Ecto neural progenitor cell (in vitro differentiated cells): ENCODE data around the gene CSTA.

Experiments
- DNase-seq: peaks from one replicate; pipeline ENCODE4 v3.0.0-alpha.2; 2018; ENCODE audit warnings: low spot score

CSTA gene, protein sequence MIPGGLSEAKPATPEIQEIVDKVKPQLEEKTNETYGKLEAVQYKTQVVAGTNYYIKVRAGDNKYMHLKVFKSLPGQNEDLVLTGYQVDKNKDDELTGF

DNA sequence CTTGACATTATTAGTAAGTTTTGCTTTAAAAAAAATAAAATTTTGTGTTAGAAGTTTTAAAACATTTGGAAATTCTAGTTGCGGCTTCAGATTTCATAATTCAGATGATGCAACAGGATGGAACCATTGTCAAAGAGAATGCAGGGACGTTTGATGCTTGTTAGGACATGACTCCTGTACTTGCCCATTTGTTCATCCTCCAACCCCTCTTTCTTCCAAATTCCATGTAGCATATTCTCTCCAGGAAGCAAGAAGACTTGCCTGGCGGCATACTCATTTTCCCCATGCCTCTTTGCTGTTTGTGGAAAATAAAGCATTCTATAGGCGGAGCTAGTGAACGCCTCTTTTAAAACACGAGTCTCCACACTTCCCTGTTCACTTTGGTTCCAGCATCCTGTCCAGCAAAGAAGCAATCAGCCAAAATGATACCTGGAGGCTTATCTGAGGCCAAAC is at the start of gene CSTA:
CSTA (plus strand) TSS at position 378 of the 453 bp plus-strand sequence; CDS start at position 423, 45 bp downstream.
- no peak for DNase-seq

DNA sequence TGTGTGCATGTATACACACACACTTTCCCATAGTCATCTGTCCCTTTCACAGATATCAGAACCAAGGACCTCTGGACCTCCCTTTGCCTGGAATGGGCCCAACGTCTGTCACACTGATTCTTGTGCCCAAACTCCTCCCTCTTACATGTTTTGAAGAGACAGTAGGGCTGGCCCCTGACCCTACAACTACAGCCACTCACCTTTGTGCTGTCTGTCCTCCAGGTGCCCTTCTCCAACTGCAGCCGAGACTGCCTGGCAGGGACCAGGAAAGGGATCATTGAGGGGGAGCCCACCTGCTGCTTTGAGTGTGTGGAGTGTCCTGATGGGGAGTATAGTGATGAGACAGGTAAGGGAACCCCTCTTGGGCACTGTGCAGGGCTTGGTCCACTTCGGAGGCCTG is 43.2 kb upstream of the CSTA start:
- no peak for DNase-seq

- DNase-seq, result no peak
These were observed 41.1 kb upstream of the CSTA start for GRCh38 chr3:122283796-122284445.

GRCh38 chr3:122284486-122284885 is 40.6 kb upstream of the CSTA start:
- DNase-seq, result no peak

GRCh38 chr3:122294359-122294758 is 30.7 kb upstream of the CSTA start:
- DNase-seq, result no peak

DNA sequence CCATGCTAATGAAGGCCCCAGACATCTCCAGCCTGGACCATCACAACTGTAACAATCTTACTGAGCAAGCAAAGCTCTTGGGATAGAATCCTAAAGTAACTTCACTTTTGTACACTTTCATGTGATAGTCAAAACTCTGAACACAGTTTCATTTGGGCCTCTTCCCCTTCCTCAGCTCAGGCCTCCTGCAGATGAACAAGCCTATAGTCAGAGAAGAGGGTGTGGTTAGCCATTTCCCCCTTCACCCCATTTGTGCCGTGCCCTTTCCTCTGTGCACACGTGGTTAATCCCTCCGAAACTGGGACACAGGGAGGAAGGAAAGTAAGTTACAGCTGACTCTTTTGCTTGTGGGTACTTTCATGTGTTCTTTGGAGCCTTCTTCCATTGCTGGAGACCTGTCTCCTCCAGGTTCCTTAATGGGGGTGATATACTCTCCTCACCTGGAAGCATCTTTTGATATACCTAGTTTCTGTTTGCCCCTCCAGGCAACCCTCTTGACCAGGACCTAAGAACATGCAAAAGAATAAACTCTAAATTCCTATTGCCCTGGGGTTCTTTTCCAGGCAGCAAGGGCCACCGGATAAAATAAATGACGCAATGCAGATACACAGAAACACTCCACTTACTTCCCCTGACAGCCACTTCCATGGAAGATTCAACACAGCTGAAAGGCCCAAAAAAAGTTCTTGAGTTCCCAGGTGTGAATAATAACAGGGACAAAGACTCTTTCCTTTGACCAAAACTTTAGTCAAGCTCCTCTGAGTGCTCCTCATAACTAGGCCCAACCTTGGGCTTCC is 29.6 kb upstream of the CSTA start:
- DNase-seq, result no peak

DNA sequence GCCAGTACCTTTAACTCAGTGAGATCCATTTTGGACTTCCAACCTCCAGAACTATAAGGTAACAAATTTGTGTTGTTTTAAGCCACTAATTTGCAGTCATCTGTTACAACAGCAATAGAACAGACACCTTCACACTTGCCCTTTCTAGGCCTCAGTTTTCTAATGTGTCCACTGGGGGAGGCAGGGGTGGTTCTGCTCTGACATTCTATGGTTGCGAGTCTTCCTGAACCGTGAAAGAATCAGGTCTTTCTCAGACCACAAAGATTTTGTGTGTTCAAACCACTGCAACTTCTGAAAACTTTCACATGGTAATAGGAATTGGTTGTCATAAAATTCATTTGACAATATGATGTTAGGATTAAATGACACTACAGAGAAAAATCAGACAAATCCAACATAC is 26.8 kb upstream of the CSTA start:
- no peak for DNase-seq

DNA sequence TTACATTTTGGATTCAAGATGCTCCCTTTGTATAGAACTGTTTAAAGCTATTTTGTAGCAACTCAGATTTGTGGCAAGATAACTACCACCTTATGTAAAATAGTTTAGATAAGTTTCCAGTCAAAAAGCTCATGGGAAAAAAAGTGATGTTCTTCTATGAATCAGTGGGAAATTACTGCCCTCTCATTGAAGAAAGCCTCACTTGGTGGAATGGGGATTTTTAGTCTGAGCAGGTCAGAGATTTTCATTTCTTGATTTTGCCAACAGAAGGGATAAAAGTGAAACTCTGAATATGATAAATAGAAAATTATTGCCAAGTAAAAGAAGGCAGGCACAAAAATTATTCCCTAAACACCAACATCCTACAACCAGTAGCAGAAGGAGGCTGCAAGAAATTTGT is 25.8 kb upstream of the CSTA start:
- no peak for DNase-seq

GRCh38 chr3:122299872-122300460 is 25.1 kb upstream of the CSTA start:
- DNase-seq, result no peak

GRCh38 chr3:122301063-122301462 is 24.0 kb upstream of the CSTA start:
- no peak for DNase-seq

DNA sequence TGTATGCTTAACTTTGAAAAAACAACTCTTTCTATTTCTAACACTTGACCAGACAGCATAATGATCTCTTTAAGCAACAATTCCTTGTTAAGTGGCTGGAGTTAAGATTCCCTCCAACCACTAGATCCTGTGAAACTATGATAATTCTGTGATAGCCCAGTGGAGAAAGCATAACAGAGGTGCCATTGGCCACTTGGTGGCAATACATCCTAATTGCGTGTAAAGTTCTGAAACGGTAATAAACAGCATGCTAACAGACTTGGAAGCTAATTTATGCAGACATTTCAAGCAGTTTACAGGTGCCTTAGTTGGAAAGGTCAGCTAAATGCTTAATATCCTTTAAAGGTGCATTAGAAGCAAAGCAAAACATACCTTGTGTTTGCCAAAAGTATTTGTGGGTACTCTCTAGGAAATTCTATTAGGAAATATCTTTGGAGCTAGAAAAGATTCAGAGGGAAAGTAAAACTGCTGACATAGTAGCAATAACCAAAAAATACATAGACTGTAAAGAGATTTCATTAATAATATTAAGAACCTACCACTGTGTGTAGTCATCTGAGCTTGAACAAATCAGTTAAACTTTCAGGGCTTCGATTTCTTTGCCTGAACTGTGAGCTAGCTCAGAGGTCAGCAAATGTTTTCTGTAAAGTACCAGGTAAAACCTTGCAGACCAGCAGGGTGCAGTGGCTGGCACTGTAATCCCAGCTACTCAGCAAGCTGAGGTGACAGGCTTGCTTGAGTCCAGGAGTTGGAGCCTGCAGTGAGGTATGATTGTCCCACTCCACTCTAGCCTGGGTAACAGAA is 19.0 kb upstream of the CSTA start:
- DNase-seq, result no peak

GRCh38 chr3:122306622-122306953 is 18.5 kb upstream of the CSTA start:
- DNase-seq, result no peak

- DNase-seq, result no peak
These were observed 17.9 kb upstream of the CSTA start for GRCh38 chr3:122307094-122307687.

- DNase-seq, result no peak
These were observed 17.1 kb upstream of the CSTA start for GRCh38 chr3:122307976-122308375.

DNA sequence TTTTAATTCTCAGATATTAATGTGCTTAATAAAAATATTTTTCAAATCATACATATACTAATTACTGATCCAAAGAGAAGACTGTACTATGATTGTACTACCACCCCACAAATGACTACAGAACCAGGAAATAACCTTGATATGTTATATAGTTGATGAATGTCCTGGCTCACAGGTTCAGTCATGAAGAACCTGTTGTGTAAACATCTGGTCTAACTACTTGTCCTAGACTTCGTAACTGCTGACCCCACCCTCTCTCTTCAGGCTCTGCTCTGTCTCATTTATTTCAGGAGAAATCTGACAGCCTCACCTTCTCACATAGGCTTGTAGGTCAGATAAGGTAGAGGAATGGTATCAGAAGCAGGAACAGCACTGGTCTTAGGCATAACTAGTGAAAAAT is 14.7 kb upstream of the CSTA start:
- DNase-seq, result no peak

DNA sequence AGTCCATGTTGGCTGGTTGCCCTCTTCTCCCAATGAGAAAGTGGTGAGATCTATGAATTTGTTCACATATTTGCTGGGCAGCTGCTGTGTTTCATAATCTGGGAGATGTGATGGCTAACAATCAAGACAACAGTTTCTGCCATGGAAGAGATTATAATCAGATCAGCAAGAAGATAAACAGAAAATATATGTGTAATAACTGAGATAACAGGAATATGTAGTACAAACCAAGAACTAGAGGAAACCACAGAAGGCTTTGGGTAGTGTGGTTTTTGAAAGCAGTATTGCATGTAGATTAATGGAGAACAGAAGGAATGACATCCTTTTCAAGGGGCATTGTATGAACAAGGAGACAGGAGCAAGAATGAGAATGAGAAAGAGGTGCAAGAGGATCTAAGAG is 12.2 kb upstream of the CSTA start:
- no peak for DNase-seq

GRCh38 chr3:122313281-122313680 is 11.8 kb upstream of the CSTA start:
- DNase-seq, result no peak

GRCh38 chr3:122314228-122314876 is 10.7 kb upstream of the CSTA start:
- no peak for DNase-seq

DNA sequence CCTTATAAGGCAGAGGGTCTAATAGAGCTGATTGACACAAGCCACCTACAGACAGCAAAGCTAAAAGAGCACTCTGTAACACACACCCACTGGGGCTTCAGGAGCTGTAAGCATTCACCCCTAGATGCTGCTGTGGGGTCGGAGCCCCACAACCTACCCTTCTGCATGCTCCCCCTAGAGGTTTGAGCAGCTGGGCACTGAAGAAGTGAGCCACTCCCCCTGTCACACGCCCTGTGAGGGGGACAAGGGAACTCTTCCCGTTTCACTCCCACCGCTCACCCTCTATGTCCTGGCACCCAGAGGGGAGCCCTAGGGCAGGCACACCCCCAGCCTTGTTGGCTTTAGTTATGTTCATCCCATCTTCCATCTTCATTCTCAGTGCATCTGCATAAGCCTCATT is 9.4 kb upstream of the CSTA start:
- DNase-seq, result no peak

- no peak for DNase-seq
These were observed 8.7 kb upstream of the CSTA start for GRCh38 chr3:122316368-122316767.

DNA sequence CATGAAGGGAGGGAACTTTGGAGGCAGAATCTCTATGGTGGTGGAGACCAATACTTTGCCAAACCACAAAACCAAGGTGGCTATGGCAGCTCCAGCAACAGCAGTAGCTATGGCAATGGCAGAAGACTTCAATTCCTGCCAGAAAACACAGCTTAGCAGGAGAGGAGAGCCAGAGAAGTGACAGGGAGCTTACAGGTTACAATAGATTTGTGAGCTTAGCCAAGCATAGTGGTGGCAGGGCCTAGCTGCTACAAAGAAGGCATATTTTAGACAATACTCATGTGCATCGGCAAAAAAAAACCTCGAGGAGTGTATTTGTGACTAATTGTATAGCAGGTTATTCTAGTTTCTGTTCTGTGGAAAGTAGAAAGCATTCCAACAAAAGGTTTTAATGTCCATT is 6.4 kb upstream of the CSTA start:
- DNase-seq, result no peak
